GM10266 (cell line): ENCODE data around the gene TXNL4A.
A peak's percentile ranks its signal among the peaks of the same experiment; 100 is the strongest.
"Not testable (repeated sequence)": the region's sequence is repeated elsewhere in the genome, so short reads cannot be mapped to it uniquely, and the experiment has no call there.

Experiments used
- DNase-seq: peaks from one replicate; pipeline ENCODE4 v3.0.0; 2012; ENCODE audit errors: extremely low spot score
- TF ChIP-seq, protein P1 (sequence below): IDR thresholded peaks from 2 replicates; pipeline ENCODE4 v1.5.1; 2012; ENCODE audit warnings: mild to moderate bottlenecking, low read depth; ENCODE audit not compliant: control insufficient read depth, insufficient read depth; ENCODE audit errors: missing control alignments

TXNL4A gene

DNA sequence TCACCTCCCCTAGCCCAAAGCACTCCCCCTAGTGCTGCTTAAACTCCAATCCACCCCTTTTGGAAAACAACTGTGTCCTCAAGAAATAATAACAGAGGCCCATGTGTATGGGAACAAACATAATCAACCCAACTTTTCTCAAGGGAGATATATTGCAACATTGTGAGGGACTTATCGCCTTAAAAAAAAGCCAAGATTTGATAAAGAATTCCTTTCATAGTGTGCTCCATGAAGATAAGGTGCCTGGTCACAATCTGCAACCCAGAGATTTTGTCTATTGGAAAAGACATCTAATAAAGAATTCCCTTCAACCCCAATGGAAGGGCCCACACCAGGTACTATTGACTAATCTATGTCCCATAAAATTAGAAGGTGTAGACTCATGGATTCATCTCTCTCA is 41.3 kb upstream of the TXNL4A start:
- no peak for DNase-seq
- TF ChIP-seq, protein P1, sequence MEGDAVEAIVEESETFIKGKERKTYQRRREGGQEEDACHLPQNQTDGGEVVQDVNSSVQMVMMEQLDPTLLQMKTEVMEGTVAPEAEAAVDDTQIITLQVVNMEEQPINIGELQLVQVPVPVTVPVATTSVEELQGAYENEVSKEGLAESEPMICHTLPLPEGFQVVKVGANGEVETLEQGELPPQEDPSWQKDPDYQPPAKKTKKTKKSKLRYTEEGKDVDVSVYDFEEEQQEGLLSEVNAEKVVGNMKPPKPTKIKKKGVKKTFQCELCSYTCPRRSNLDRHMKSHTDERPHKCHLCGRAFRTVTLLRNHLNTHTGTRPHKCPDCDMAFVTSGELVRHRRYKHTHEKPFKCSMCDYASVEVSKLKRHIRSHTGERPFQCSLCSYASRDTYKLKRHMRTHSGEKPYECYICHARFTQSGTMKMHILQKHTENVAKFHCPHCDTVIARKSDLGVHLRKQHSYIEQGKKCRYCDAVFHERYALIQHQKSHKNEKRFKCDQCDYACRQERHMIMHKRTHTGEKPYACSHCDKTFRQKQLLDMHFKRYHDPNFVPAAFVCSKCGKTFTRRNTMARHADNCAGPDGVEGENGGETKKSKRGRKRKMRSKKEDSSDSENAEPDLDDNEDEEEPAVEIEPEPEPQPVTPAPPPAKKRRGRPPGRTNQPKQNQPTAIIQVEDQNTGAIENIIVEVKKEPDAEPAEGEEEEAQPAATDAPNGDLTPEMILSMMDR: no peak

GRCh38 chr18:80027719-80028118 is 39.4 kb upstream of the TXNL4A start:
- DNase-seq: not testable (repeated sequence)

- TF ChIP-seq, protein P1: no peak
- no peak for DNase-seq
These were observed 38.0 kb upstream of the TXNL4A start for GRCh38 chr18:80026363-80026762.

DNA sequence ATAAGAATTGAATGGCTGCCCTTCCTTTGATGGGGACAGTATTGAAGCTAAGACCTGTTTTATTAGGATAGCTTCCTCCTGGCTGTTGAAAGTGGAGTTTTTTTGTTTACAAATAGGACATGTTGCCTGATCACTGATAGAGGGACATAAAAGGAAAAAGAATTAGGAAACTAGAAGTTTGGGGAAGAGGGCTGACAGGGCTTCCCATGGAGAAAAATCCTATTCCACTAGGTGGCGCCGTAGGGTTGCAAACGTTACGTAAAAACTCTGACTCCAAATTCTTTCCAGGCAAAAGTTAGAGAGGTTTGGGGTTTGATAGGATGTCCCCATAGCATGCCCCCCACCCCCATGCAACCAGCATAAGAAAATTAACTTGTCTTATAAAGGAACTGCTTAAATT is 34.8 kb upstream of the TXNL4A start:
- TF ChIP-seq, protein P1: peak; percentile 30
- no peak for DNase-seq

DNA sequence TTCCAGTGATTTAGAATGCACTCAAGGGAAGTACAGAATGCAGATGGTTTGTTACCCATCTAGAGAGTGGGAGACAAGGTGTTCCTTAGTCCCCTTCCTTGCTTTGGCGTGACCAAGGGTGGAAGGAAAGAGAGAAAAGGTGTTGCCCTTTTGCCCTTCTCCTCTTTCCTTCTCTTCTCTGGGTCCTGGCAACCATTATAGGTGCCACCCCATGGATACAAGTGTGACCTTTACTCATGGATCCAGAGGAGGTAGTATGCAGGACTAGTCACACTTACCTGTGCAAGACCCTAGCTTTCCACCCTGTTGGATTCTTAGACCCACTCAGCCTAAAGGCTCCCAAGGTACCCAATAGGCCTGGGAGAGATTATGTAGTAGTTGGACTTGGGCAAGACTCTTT is 34.2 kb upstream of the TXNL4A start:
- TF ChIP-seq, protein P1: no peak
- no peak for DNase-seq

DNA sequence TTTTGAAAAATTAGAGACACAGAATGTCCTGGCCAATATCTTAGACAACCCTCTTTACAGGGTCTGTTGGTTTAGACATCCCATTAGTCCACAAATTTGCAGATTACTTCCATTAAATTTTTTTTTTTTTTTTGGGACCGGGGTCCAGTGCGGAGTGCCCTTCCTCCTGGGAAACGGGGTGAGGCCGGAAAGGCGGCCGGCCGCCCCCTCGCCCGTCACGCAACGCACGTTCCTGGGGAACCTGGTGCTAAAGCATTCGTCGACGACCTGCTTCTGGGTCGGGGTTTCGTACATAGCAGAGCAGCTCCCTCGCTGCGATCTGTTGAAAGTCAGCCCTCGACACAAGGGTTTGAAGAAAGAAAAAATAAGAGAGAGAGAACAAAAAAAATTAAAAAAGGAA is 24.4 kb upstream of the TXNL4A start:
- DNase-seq: no peak
- TF ChIP-seq, protein P1: no peak

DNA sequence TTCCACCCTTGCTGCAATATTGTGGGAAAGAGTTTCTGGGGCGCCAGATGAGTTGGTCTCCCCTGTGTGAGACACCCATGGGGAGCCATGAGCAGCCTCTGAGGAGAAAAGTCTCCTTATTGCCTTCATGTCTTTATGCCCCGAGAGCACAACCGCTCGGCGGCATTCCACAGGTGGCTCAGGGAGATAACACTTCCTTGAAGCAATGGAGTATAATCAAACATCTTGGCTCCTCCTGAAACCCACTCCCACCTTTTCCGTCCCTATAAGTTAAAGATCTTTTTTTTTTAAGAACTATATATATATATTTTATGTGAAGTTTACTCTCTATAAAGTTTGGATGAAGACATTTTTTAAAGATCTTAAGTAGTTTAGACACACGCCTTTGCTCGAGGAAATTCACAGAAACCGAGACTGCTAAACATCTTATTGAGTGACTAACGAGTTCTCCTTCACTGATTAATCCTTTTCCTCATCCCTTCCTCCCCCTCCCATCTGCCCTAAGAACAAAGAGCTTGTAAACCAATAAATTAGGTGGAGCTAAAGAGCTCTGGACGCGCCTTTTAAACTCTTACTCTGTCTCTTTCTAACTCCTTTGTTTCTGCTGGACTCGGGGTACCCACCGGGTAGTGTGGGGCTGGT is 23.3 kb upstream of the TXNL4A start:
- DNase-seq: not testable (repeated sequence)

DNA sequence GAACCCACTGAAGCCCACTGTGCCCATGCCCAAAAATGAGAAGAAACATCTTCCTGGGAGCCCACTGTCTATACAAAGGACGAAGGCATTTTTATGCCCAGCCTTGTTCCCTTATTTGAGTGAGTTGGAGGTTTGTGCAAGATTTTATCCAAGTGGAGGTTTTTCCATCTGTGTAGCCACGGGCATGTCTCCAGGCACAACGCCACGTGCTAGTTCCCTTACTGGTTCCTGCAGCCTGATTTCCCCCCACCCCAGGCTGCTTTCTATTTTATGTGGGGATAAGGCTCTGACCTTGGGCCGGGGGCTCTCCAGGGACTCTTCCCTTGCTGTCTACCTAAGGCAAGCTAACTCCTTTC is 22.2 kb upstream of the TXNL4A start:
- TF ChIP-seq, protein P1: no peak
- DNase-seq: no peak
